Measurements from ENCODE around the gene CENPE.
A peak's percentile ranks its signal among the peaks of the same experiment; 100 is the strongest.

The CENPE gene

DNA sequence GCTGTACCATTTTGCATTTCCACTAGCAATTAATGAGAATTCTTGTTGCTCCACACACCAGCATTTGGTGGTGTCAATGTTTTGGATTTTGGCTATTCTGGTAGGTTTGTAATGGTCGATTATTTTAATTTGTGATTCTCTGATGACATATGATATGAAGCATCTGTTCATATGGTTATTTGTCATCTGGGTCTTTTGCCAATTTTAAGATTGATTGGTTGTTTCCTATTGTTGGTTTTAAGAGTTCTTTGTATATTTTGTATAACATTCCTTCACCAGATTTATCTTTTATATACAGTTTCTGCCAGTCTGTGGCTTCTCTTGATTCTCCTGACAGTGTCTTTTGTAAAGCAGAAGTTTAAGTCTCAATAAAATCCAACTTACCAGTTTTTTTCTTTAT lies 80.0 kb downstream of the CENPE start:
- no peak for DNase-seq
- Histone ChIP-seq H3K27me3 (ENCODE audit: insufficient read depth, low read depth, severe bottlenecking) (no peaks in the 10 kb centered on the region), H3K4me3 (ENCODE audit: low read depth, low read length) (no peak overlapping the region), H3K9me3 (ENCODE audit: severe bottlenecking) (no peaks in the 10 kb centered on the region), H3K36me3 (peaks cover 42% of the 10 kb centered on the region), H3K27ac (no peak overlapping the region)
- TF ChIP-seq, protein P1, sequence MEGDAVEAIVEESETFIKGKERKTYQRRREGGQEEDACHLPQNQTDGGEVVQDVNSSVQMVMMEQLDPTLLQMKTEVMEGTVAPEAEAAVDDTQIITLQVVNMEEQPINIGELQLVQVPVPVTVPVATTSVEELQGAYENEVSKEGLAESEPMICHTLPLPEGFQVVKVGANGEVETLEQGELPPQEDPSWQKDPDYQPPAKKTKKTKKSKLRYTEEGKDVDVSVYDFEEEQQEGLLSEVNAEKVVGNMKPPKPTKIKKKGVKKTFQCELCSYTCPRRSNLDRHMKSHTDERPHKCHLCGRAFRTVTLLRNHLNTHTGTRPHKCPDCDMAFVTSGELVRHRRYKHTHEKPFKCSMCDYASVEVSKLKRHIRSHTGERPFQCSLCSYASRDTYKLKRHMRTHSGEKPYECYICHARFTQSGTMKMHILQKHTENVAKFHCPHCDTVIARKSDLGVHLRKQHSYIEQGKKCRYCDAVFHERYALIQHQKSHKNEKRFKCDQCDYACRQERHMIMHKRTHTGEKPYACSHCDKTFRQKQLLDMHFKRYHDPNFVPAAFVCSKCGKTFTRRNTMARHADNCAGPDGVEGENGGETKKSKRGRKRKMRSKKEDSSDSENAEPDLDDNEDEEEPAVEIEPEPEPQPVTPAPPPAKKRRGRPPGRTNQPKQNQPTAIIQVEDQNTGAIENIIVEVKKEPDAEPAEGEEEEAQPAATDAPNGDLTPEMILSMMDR (IDR thresholded peaks at IDR 0.05; ENCODE audit: low read depth, low read length): no peak

DNA sequence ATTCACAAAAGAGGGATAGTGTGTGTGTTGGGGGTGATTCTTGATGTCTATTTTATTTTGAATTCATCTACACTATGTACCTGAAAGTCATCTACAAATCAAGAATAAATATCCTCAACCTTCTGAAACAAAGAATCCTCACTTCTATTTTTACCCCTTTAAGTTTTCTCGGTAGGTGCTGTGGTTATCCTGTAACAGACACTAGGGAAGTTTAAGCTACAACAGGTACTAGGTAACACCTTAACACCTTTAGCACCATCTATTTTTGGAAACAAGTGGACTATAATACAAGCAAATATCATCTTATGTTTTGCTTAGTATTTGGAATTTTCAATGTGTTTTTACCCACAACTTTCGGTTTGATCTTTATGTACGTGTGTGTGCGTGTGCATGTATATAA lies 86.5 kb downstream of the CENPE start:
- no peaks in the 10 kb centered on the region for H3K27me3 ChIP-seq (ENCODE audit: insufficient read depth, low read depth, severe bottlenecking)
- H3K9me3 ChIP-seq (ENCODE audit: severe bottlenecking): no peaks in the 10 kb centered on the region
- no peak for DNase-seq
- H3K4me3 ChIP-seq (ENCODE audit: low read depth, low read length): no peak overlapping the region
- H3K27ac ChIP-seq: no peak overlapping the region
- peaks cover 46% of the 10 kb centered on the region for H3K36me3 ChIP-seq
- TF ChIP-seq, protein P1 (IDR thresholded peaks at IDR 0.05; ENCODE audit: low read depth, low read length): no peak

DNA sequence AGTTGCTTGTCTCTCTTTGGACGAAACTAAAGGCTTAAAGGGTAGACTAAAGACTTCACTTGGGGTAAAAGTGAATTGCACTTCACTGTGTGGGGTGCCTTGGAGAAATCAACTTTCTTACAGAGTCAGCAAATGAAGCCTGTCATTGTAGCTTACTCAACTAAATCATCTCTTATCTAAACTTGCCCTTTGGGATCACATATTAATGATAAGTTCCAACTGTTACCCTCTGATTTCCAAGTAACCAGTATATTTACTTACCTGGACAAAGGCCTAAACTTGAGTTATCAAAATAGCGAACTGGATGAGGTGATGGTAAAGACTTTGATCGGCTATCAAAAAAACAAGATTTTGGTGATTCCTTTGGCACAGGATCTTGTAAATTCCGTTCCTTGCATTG lies 89.6 kb downstream of the CENPE start:
- DNase-seq: no peak
- TF ChIP-seq, protein P1 (IDR thresholded peaks at IDR 0.05; ENCODE audit: low read depth, low read length): no peak
- H3K9me3 ChIP-seq (ENCODE audit: severe bottlenecking): no peaks in the 10 kb centered on the region
- H3K27me3 ChIP-seq (ENCODE audit: insufficient read depth, low read depth, severe bottlenecking): no peaks in the 10 kb centered on the region
- no peak overlapping the region for H3K27ac ChIP-seq
- no peak overlapping the region for H3K4me3 ChIP-seq (ENCODE audit: low read depth, low read length)
- H3K36me3 ChIP-seq: peaks cover 32% of the 10 kb centered on the region

DNA sequence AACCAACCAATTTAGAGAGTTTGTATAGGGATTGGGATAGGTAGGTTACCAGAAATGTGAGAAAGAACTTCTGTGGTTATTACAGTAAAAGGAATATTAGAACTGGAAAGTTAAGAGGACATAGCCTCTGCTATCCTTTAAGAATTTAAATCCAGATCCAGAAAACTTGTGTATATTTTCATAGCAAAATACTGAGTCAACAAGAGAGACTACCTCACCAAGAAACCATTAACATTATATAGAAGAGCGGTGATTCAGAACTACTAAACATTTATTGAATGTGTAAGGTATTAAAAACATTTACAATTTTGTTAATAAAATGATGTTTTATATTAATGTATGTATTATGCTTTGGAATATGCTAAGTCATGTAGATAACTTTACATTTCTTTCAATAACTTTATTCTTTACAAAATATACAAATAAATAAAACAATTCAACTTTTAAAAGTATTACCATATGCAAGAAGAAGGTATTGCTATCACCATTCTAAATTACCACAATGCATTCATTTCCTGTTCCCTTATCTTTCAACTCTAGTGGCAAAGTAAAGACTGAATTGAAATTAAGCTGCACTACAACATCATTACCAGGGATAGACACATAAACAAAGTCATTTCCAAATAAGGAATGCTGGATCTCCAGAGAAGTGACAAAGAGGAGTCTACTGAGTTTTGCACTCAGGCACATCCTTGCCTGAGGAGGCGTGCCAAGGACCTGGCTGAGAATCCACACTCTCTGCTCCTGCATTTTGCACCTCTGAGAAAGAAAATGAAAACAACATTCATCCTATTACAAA lies 92.4 kb downstream of the CENPE start:
- no peak overlapping the region for H3K27ac ChIP-seq
- no peaks in the 10 kb centered on the region for H3K9me3 ChIP-seq (ENCODE audit: severe bottlenecking)
- no peaks in the 10 kb centered on the region for H3K27me3 ChIP-seq (ENCODE audit: insufficient read depth, low read depth, severe bottlenecking)

DNA sequence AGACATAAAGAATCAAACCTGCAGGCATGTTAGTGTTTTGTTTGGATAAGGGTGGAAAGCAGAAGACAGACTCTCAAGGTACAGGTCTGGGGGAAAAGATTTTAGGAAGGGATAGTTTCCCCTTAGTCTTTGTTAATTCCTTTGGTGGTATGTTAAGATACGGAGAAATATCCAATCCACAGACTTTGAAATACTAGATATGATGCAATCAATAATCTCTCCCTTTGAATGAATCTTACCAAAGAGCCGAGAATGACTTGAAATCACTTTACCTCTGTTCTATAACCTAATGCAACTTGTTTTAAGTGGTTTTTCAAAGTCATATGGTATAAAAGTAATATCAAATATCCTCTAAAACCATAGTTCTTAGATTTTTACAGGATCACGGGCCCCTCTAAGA lies 93.3 kb downstream of the CENPE start:
- TF ChIP-seq, protein P1 (IDR thresholded peaks at IDR 0.05; ENCODE audit: low read depth, low read length): no peak
- no peak for DNase-seq
- Histone ChIP-seq H3K36me3 (peaks cover 22% of the 10 kb centered on the region), H3K4me3 (ENCODE audit: low read depth, low read length) (no peak overlapping the region), H3K27me3 (ENCODE audit: insufficient read depth, low read depth, severe bottlenecking) (no peaks in the 10 kb centered on the region), H3K9me3 (ENCODE audit: severe bottlenecking) (no peaks in the 10 kb centered on the region), H3K27ac (no peak overlapping the region)

More for the DNA sequence above, 92.4 kb downstream of the CENPE start:
- no peak for DNase-seq
- no peak overlapping the region for H3K4me3 ChIP-seq (ENCODE audit: low read depth, low read length)
- peaks cover 29% of the 10 kb centered on the region for H3K36me3 ChIP-seq
- TF ChIP-seq, protein P1 (IDR thresholded peaks at IDR 0.05; ENCODE audit: low read depth, low read length): no peak

DNA sequence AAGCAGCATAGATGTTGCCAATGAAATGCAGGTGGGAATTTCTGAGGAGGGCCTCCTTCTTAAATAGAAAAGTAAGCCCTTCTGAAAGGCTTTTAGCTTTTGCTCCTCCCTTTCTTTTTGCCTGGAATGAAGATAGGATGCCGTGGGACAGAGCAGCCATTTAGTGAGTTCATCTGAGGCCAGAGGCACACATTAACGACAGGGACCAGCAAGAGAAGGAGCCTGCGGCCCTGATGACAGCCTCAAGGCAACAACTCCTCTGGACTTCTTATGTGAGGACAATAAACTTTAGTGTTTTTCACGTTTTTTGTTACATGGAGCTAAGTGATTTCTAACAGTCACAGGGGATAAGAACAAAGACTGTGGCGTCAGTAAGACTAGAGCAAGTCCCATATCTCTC lies 97.5 kb downstream of the CENPE start:
- H3K9me3 ChIP-seq (ENCODE audit: severe bottlenecking): no peaks in the 10 kb centered on the region
- H3K27ac ChIP-seq: peak overlapping the region; percentile 25

More for the DNA sequence above, 97.5 kb downstream of the CENPE start:
- TF ChIP-seq, protein P1 (IDR thresholded peaks at IDR 0.05; ENCODE audit: low read depth, low read length): no peak
- Histone ChIP-seq H3K36me3 (no peaks in the 10 kb centered on the region), H3K27me3 (ENCODE audit: insufficient read depth, low read depth, severe bottlenecking) (no peaks in the 10 kb centered on the region), H3K4me3 (ENCODE audit: low read depth, low read length) (no peak overlapping the region)
- peak; percentile 34 for DNase-seq
